HG03159 (cell line): ENCODE results near the gene TXNRD1.
"Not testable (repeated sequence)": the region's sequence is repeated elsewhere in the genome, so short reads cannot be mapped to it uniquely, and the experiment has no call there.

Experiments
- ATAC-seq: cut with Tn5 transposase; IDR thresholded peaks from one replicate; pipeline ENCODE4 v1.9.1; 2021; ENCODE audit warnings: mild to moderate bottlenecking, moderate library complexity; ENCODE audit not compliant: unreplicated experiment

The TXNRD1 gene

GRCh38 chr12:104215638-104216297, at the start of gene TXNRD1:
Gene TXNRD1 (plus strand): TSS chr12:104215779. CDS start chr12:104215803, 24 bp downstream.
- ATAC-seq, result peak; percentile 88

DNA sequence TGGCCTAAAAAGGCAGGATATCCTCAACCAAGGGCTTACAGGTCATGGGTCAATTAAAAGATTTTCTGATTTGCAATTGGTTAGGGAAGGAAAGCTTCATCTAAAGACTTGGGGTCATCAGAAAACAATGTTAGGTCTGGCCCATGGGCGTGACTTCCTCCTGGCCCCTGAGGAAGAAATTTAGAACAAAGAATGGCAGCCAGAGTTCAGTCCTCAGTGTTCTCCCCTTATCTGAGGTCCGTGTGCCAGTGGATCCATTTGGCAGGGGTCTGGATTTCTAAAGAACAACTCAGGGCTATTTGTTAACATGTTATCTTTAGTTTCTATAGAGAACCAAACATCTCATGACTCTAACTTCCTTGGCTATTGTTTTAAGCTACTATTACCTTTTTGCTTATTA, 49.8 kb upstream of the TXNRD1 start:
- no peak for ATAC-seq

- no peak for ATAC-seq
Observed at GRCh38 chr12:104166465-104166864, 49.1 kb upstream of the TXNRD1 start.

DNA sequence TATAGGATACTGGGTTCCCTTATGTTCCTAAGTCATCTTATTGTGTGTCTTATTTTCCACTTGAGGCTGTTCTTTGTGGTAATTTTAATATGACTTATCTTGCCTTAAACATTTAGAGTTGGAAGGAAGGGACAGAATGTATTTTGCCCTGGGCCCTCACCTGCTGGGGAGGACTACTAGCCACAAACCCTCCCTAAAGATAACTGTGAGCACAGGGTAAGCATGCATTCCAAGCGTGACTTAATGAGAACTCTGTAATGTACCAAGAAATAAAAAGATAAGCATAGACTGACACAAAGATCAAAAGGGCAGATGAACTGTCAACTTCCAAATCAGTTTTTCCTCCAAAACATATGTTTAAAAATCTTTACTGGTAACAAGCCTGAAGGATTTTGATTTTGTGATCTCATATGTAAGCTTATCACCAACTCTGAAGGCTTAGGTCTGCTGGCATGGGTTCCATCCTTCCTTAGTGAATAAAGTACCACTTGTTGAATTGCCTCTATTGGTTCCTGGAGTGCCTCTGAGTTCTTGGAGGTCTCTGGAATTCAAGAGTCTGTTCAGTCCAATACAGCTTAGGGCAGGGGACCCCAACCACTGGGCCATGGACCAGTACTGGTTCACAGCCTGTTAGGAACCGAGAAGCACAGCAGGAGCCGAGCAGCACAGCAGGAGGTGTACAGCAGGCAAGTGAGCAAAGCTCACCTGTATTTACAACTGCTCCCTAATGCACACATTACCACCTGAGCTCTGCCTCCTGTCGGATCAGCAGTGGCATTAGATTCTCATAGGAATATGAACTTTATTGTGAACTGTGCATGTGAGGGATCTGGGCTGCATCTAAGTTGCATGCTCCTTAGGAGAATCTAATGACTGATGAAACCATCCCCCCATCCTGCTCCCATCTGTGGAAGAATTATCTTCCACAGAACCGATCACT, 47.8 kb upstream of the TXNRD1 start:
- ATAC-seq, result no peak

- no peak for ATAC-seq
Observed at GRCh38 chr12:104168596-104168995, 47.0 kb upstream of the TXNRD1 start.

- no peak for ATAC-seq
Observed at GRCh38 chr12:104171785-104172569, 43.6 kb upstream of the TXNRD1 start.

GRCh38 chr12:104172570-104172947, 43.0 kb upstream of the TXNRD1 start:
- no peak for ATAC-seq

DNA sequence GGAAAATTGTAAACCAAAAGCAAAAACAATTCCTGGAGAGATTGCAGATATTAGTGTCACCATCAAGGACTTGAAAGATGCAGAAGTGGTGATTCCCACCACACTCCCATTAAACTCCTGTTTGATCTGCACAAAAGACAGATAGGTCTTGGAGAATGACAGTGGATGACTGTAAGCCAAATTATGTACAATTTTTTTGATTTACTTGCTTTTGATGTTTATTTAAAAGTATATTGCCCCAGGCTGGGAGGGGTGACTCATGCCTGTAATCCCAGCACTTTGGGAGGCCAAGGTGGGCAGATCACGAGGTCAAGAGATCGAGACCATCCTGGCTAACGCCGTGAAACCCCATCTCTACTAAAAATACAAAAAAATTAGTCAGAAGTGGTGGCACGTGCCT, 41.8 kb upstream of the TXNRD1 start:
- ATAC-seq, result not testable (repeated sequence)

DNA sequence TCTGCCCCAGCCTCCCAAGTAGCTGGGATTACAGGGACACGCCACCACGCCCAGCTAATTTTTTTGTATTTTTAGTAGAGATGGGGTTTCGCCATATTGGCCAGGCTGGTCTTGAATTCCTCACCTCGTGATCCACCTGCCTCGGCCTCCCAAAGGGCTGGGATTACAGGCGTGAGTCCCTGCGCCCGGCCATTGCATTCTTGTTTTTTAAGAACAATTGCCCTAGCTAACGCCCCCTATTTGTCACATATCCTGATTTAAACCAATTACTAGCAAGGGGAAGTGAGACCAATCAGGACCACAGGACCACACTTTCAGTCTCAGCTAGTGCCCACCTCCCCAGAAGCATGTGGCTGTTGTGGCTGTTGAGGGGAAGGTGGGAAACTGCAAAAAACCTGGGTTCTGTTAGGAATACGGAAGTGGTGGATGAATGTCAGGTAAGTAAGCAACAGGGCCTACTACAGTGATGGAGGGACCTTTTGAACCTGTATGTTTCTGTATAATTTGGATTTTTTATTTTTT, 39.8 kb upstream of the TXNRD1 start:
- no peak for ATAC-seq

GRCh38 chr12:104177336-104177662, 38.3 kb upstream of the TXNRD1 start:
- no peak for ATAC-seq

DNA sequence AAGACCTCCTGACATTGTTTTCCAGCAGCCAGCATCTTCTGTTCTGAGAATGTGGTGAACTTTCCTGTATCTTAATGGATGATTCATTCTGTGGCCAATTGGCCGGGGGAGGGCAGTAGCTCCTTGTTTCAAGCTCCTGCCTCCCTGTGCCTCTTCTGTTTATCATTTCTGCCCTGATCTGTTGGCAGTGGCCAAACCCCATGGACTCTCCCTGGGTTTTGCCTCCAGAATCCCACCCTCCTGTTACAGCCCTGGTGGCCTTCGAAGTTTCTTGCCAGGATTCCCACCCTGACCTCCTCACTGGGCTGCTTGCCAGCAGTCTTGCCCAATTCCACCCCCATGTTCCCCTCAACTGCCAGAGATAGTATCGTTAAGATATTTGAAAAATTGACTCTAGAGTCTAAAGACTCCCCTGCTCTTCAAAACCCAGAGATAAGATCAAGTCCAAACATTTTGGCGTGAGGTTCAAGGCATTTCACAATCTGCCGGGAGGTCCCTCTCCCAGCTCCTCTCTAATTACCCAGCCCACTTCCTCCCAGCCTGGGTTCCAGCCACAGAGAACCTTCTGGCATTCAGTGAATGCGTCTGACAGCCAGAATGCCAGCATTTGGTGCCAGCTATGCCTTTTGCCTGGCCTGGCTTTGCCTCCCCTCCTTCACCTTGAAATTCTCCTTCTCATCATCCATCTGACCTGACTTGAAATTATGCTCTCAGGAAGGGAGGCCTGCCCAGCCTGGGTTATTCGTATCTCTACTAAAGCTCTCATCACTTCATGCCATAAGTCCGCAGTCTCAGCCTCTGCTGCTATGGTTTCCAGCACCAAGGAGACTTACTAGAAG, 37.7 kb upstream of the TXNRD1 start:
- no peak for ATAC-seq

DNA sequence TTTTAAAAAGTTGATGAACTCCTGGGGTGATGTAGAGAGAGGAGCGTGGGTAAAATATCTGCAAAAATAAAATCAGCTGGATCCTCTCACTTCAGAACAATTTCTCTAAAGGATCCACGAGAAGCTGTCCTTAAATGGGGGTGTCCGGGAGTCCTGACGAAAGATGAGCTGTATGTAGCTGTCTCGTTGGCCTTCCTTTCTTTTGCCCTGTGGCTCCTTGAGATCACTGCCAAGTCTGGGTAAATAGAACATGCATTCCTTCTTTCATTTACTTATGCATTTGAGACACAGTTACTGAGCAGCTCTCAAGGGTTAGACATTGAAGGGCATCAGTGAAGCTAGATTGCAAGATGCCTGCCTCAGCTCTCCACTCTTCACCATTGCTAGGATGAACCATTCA, 35.2 kb upstream of the TXNRD1 start:
- ATAC-seq, result no peak

DNA sequence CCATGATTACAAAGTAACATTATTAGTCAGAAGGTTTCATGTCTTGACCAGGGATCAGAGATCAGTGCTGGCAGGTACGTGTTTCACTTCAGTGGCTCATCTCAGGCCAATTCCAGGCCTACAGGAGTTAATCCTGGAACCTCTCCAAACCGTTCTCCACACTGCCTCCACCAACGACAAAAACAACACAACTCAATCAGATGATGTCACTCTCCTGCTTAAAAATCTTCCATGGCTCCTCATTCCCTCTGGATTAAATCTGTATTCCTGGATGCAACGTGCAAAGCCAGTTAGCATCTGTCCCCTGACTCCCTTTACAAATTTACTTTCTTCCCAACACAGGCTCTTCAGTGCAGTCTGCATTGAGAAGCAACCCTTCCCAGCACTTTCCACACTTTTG, 34.3 kb upstream of the TXNRD1 start:
- ATAC-seq, result no peak

DNA sequence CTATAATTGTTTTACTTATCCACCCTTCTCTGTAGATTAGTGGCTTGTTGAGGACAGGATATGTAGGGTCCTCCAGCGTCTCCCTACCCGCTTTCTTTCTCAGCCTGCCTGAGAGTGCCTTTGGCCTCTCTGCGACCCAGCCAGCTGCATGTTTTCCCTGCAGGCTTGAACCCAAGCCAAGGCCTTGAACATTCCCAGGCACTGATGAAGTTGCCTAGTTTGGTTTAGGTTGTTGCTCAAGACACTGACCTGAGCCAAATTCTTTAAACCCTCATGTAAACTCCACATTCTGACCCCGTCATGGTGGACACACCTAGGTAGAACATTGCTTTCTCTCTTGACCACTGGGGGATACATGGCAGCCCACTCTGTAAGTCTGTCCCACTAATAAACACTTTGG, 33.4 kb upstream of the TXNRD1 start:
- ATAC-seq, result no peak

- ATAC-seq, result no peak
Observed at GRCh38 chr12:104182621-104183378, 32.8 kb upstream of the TXNRD1 start.

- no peak for ATAC-seq
Observed at GRCh38 chr12:104183443-104183842, 32.1 kb upstream of the TXNRD1 start.

- no peak for ATAC-seq
Observed at GRCh38 chr12:104187446-104188155, 28.0 kb upstream of the TXNRD1 start.

GRCh38 chr12:104188534-104188933, 27.0 kb upstream of the TXNRD1 start:
- no peak for ATAC-seq

GRCh38 chr12:104189915-104190555, 25.5 kb upstream of the TXNRD1 start:
- ATAC-seq, result no peak
